ENCODE data around the gene RNF5.

RNF5 gene

DNA sequence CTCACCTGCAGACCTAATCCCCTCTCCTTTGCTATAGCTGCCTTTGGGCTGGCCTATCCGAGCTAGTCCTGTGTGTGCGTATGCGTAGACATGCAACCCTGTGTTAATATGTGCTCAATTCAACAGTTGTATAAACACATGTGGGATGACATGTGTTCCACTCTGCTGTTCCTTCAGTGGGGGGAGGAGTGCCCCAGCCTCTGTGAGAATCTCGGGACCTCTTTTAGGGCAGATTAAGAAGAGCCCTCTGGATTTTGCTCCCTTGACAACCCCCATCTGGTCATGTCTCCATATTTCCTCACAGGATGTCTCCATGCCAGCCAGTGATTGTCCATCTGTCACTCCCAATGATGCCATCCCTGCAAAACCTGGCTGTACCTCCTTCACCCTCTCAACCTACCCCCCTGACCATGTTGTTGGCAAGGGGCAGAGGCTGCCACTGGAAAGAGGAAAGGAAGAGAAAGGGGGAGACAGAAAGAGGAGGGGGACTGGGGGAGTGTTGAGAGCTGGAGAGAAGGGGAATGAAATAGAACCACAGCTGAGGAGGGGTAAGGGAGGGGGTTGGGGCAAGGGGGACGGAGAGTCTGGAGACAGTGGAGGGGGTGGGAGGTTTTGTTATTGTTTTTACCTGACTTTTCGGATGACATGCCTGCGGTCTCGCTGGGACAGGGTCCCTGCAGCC, 26.9 kb upstream of the RNF5 start:
- TF ChIP-seq, protein P1, sequence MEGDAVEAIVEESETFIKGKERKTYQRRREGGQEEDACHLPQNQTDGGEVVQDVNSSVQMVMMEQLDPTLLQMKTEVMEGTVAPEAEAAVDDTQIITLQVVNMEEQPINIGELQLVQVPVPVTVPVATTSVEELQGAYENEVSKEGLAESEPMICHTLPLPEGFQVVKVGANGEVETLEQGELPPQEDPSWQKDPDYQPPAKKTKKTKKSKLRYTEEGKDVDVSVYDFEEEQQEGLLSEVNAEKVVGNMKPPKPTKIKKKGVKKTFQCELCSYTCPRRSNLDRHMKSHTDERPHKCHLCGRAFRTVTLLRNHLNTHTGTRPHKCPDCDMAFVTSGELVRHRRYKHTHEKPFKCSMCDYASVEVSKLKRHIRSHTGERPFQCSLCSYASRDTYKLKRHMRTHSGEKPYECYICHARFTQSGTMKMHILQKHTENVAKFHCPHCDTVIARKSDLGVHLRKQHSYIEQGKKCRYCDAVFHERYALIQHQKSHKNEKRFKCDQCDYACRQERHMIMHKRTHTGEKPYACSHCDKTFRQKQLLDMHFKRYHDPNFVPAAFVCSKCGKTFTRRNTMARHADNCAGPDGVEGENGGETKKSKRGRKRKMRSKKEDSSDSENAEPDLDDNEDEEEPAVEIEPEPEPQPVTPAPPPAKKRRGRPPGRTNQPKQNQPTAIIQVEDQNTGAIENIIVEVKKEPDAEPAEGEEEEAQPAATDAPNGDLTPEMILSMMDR (IDR thresholded peaks at IDR 0.05), result no peak
- Mint-ChIP-seq H3K36me3 (ENCODE audit: low read depth) (peaks cover 16% of the 10 kb centered on the region), H3K27ac (no peak overlapping the region), H3K9me3 (peaks cover 8% of the 10 kb centered on the region), H3K4me1 (peaks cover 84% of the 10 kb centered on the region), H3K4me3 (peak overlapping the region; percentile 95), H3K27me3 (ENCODE audit: low read depth, poor library complexity) (peaks cover 61% of the 10 kb centered on the region)
- DNase-seq, result no peak

DNA sequence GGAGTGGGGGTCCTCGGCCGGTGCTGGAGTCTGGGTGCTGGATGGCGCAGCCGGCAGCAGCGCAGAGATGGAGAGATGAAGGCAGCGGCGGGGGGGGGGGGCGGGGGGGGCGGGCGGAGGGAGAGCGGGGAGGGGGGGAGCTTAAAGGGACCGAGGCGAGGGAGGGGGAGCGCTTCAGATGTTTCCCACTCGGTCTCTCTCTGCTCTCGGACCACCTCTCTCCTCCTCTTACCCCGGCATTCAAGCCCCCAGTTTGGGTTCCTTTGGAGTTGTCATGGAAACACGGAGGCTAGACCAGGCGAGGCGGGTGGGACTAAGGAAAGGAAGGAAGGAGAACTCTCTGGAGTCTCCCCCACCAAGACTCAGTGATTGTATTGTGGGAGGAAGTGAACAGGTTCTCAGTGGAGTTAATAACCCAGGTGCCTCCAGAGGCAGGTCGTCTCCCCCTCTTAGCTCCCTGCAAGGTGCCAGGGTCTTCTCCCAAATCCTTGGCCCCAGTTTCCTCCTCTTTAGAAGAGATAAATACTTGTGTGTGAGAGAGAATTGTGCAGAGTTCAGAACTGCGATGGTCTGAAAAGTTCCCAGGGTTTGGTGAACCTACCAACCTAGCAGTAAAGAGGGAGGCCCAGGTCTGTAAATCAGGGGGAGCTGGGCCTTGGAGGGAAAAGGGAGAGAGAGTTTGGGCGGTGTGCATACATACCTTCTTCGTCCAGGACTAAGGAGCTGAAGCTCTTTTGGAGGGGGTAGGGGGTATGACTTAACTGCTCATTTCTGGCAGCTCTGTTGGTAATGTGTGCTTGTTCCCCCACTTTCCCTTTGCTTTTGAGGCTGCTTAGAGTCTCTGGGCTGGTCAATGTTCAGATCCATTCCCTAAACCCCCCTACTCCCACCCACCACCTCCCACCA, 26.1 kb upstream of the RNF5 start, which contains the start of gene PRRT1:
TSS of gene PRRT1 (minus strand) at position 77 of the 906 bp plus-strand sequence. CDS start 112 bp downstream, outside the sequence.
- peaks cover 76% of the 10 kb centered on the region for H3K4me1 Mint-ChIP-seq
- no peak for DNase-seq

DNA sequence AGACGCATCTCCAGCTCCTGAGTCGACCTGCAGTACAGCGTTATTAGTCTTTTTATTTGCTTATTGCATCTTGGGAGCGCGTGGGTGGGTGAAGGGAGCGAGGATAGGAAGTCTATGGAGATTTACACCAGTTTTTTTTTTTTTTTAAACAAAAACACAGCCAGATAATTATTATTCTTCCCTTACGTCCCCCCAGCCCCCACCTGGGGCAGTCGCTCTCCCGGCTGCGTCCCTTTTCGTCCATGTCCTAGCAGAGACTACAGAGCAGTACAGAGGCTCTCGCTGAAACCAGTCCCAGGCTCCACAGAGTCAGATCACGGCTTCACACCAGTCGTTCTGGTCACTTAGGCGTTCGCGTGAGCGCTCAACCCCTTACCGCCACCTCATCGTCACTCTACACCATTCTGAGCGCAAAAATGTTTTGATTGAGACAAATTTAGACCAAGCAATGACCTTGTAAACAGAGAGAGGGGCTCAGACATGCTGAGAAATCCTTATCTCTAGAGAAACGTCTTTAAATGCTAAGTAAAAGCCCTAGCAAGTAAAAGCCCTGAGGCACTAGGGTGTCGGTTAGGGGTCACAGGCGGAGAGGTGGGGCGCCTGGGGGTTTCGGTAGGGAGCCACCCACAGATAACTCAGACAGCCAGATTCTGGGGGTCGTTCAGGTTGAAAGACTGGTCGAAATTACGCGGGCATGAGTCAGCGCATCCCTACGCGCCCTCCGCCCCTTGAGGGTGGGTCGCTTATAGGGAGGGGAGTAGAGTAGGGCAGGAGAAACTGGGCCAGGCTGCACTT, 25.2 kb upstream of the RNF5 start:
- peaks cover 68% of the 10 kb centered on the region for H3K4me1 Mint-ChIP-seq
- H3K27ac Mint-ChIP-seq, result peak overlapping the region; percentile 94
- peak; percentile 50 for DNase-seq
- H3K36me3 Mint-ChIP-seq (ENCODE audit: low read depth), result peaks cover 21% of the 10 kb centered on the region
- peaks cover 7% of the 10 kb centered on the region for H3K9me3 Mint-ChIP-seq
- H3K4me3 Mint-ChIP-seq, result peak overlapping the region; percentile 95
- TF ChIP-seq, protein P1 (IDR thresholded peaks at IDR 0.05), result no peak
- peaks cover 46% of the 10 kb centered on the region for H3K27me3 Mint-ChIP-seq (ENCODE audit: low read depth, poor library complexity)

More for the DNA sequence above, 26.1 kb upstream of the RNF5 start, which contains the start of gene PRRT1:
- TF ChIP-seq, protein P1 (IDR thresholded peaks at IDR 0.05), result no peak
- Mint-ChIP-seq H3K36me3 (ENCODE audit: low read depth) (peaks cover 12% of the 10 kb centered on the region), H3K27ac (no peak within 1 kb of the TSS), H3K9me3 (peaks cover 8% of the 10 kb centered on the region), H3K27me3 (ENCODE audit: low read depth, poor library complexity) (peaks cover 53% of the 10 kb centered on the region), H3K4me3 (peak within 1 kb of the TSS; percentile 95)

DNA sequence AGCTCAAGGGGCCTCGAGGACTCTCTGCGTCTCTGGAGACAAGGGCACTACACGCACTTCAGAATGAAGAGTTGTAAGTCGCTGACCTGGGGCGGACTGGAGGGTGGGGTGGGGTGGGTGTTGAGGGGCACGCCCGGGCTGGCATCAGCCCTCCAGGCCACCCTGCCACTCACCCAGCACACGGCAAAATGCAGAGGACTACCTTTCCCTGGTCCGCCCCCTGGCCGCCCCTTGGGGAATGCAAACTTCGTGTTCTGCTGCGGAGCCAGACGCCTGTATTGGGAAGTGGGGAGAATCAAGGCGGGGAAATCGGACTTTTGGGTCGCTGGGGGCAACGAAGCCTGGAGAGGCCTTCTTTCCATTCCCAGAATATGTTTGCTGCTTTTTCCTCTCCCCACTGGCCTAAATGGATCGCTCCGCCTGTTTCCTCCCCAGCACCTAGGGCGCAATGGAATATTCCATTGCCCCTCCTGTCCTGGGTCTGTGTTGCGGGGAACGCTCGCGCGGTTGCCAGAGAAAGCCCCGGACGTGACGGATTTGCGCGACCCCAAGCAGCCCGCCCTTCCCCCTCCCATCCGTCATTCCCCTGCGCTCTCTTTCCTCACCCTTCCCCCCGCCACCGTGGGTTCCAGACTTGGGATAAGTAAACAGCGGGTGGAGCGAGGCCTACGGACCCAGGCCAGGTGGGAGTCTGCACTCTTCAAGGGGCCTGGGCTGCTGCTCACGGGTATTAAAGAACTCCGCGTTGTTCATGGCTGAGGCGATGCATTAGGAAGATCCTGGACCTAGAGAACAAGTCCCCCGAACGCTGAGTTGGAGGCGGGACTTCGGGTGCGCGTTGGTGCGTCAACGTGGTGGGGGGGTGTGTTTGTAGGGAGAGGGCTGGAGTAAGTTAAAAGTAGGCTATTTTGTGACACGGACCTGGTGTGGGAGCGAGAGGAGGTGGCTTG, 24.4 kb upstream of the RNF5 start, which contains the start of gene PPT2:
TSS of gene PPT2 (plus strand) at position 578 of the 950 bp plus-strand sequence. CDS start 454 bp downstream, outside the sequence.
- H3K4me1 Mint-ChIP-seq, result peaks cover 59% of the 10 kb centered on the region
- H3K27ac Mint-ChIP-seq, result peak within 1 kb of the TSS; percentile 98
- TF ChIP-seq, protein P1 (IDR thresholded peaks at IDR 0.05), result no peak
- DNase-seq, result peak; percentile 80
- H3K9me3 Mint-ChIP-seq, result no peaks in the 10 kb centered on the region
- H3K36me3 Mint-ChIP-seq (ENCODE audit: low read depth), result peaks cover 22% of the 10 kb centered on the region
- peak within 1 kb of the TSS; percentile 95 for H3K4me3 Mint-ChIP-seq
- H3K27me3 Mint-ChIP-seq (ENCODE audit: low read depth, poor library complexity), result peaks cover 37% of the 10 kb centered on the region
